HCT116 (cell line): Measurements from ENCODE around the gene GRM2. TPM values are rescaled to one million over a fixed set of nuclear protein-coding genes. Genes with fewer than 3 reads are reported as not detected.

Source experiments
- ATAC-seq: fragments of 200-7000 bp; cut with Tn5 transposase; 2 replicates; pipeline ENCODE4 v1.9.1; 2020; ENCODE audit warnings: mild to moderate bottlenecking, moderate library complexity
- BruUV-seq: library from RNA; stranded (reverse); fragments of 400-500 nt; replicated peaks from 2 replicates; lab custom pipeline; 2021; lab: Mats Ljungman, UMichigan
- CTCF ChIA-PET: fragments of 300-600 bp; sonication (Branson Sonifier 250); formaldehyde crosslinking; loops from one replicate; lab custom pipeline; 2021; ENCODE audit warnings: antibody characterized with exemption; lab: Charles Lee
- POLR2A ChIA-PET: fragments of 300-600, 350-600 bp; sonication (Branson Sonifier 250); formaldehyde crosslinking; loops from one replicate; lab custom pipeline; 2021; ENCODE audit warnings: antibody characterized with exemption; lab: Charles Lee
- RAD21 ChIA-PET, 2 experiments: fragments of 300-600 bp; sonication (Branson Sonifier 250); formaldehyde crosslinking; loops; one replicate each; lab custom pipeline; 2023; ENCODE audit warnings: low total read pairs in 2 of 2; ENCODE audit not compliant: uncharacterized antibody in 2 of 2, unreplicated experiment in 2 of 2, low non-redundant PET in 1 of 2; lab: Charles Lee
- DNase-seq: peaks from one replicate; pipeline ENCODE4 v3.0.0-alpha.2; 2010; ENCODE audit warnings: low read depth, low spot score
- H2AFZ ChIP-seq: fragments of 200-600 bp; shearing (Covaris generic), sonication (generic); 2 replicates; pipeline ENCODE4 v1.6.1; 2017; ENCODE audit warnings: low read depth, mixed run types, mixed read lengths, antibody characterized with exemption, low read length; ENCODE audit not compliant: poor library complexity, severe bottlenecking
- H3K27ac ChIP-seq: 2 replicates; pipeline ENCODE4 v1.5.1; 2012; ENCODE audit warnings: low read depth, low read length
- H3K27me3 ChIP-seq: fragments of 200-600 bp; sonication (generic); 2 replicates; pipeline ENCODE4 v1.6.1; 2016; ENCODE audit warnings: mixed run types, low read length, mixed read lengths; ENCODE audit not compliant: insufficient read depth
- H3K36me3 ChIP-seq, 2 experiments: fragments of 200-500 bp in 1 of 2; fragments of 200-600 bp in 1 of 2; sonication (Bioruptor generic) in 1 of 2; sonication (generic) in 1 of 2; 2 replicates each; pipeline versions ENCODE4 v1.5.1 to v1.6.1; 2014 to 2016; ENCODE audit warnings: low read length in 2 of 2, inconsistent platforms in 1 of 2, mixed read lengths in 1 of 2, mixed run types in 1 of 2; ENCODE audit not compliant: insufficient read depth in 2 of 2, control insufficient read depth in 1 of 2
- H3K4me1 ChIP-seq, 2 experiments: fragments of 200-600 bp in 1 of 2; sonication (generic) in 1 of 2; 2 replicates each; pipeline versions ENCODE4 v1.5.1 to v1.6.1; 2012 to 2017; ENCODE audit warnings: low read length in 2 of 2, inconsistent platforms in 1 of 2, mild to moderate bottlenecking in 1 of 2, mixed read lengths in 1 of 2, mixed run types in 1 of 2, moderate library complexity in 1 of 2; ENCODE audit not compliant: insufficient read depth in 2 of 2, control insufficient read depth in 1 of 2
- H3K4me2 ChIP-seq: fragments of 200-600 bp; sonication (generic); 2 replicates; pipeline ENCODE4 v1.6.1; 2017; ENCODE audit warnings: mixed run types, low read length, mixed read lengths
- H3K4me3 ChIP-seq, 2 experiments: fragments of 200-600 bp in 1 of 2; sonication (generic) in 1 of 2; replicated peaks in 1 of 2; 2 replicates each; pipeline ENCODE4 v1.5.1; 2011 to 2016; ENCODE audit warnings: low read length in 2 of 2, control low read depth in 1 of 2, low read depth in 1 of 2, mild to moderate bottlenecking in 1 of 2, mixed read lengths in 1 of 2, mixed run types in 1 of 2
- H3K79me2 ChIP-seq: fragments of 200-600 bp; sonication (generic); 2 replicates; pipeline ENCODE4 v1.6.1; 2017; ENCODE audit warnings: mild to moderate bottlenecking, mixed run types, low read length, moderate library complexity, mixed read lengths; ENCODE audit not compliant: insufficient read depth
- H3K9ac ChIP-seq: fragments of 200-600 bp; sonication (generic); 2 replicates; pipeline ENCODE4 v1.6.1; 2016; ENCODE audit warnings: low read length, mixed read lengths
- H3K9me2 ChIP-seq: fragments of 200-600 bp; sonication (generic), shearing (Covaris generic); 2 replicates; pipeline ENCODE4 v1.6.1; 2017; ENCODE audit warnings: mixed run types, mild to moderate bottlenecking, moderate library complexity; ENCODE audit not compliant: insufficient read depth
- H3K9me3 ChIP-seq, 2 experiments: fragments of 200-500 bp in 1 of 2; fragments of 200-600 bp in 1 of 2; sonication (Bioruptor generic) in 1 of 2; sonication (generic) in 1 of 2; 2 replicates each; pipeline ENCODE4 v1.6.1; 2014 to 2017; ENCODE audit warnings: low read length in 2 of 2, mixed read lengths in 2 of 2, inconsistent platforms in 1 of 2, low read depth in 1 of 2, mild to moderate bottlenecking in 1 of 2, mixed run types in 1 of 2, moderate library complexity in 1 of 2; ENCODE audit not compliant: control insufficient read depth in 1 of 2, insufficient read depth in 1 of 2
- H4K20me1 ChIP-seq: fragments of 200-600 bp; sonication (generic), shearing (Covaris generic); 2 replicates; pipeline ENCODE4 v1.6.1; 2017; ENCODE audit warnings: mixed run types, mild to moderate bottlenecking, moderate library complexity; ENCODE audit not compliant: insufficient read depth
- CEBPB ChIP-seq: IDR thresholded peaks from 2 replicates; pipeline ENCODE4 v1.6.1; 2012; ENCODE audit warnings: low read depth
- EGR1 ChIP-seq: IDR thresholded peaks from 2 replicates; pipeline ENCODE4 v1.6.1; 2012; ENCODE audit warnings: low read depth
- FOSL1 ChIP-seq: IDR thresholded peaks from 2 replicates; pipeline ENCODE4 v1.6.1; 2012; ENCODE audit warnings: low read depth
- JUND ChIP-seq: IDR thresholded peaks from 2 replicates; pipeline ENCODE4 v1.6.1; 2012
- MAX ChIP-seq: IDR thresholded peaks from 2 replicates; pipeline ENCODE4 v1.6.1; 2012
- RAD21 ChIP-seq: IDR thresholded peaks from 2 replicates; pipeline ENCODE4 v1.6.1; 2012; ENCODE audit warnings: low read depth, mild to moderate bottlenecking
- SP1 ChIP-seq: IDR thresholded peaks from 2 replicates; pipeline ENCODE4 v1.6.1; 2012; ENCODE audit warnings: low read depth
- SRF ChIP-seq: IDR thresholded peaks from 2 replicates; pipeline ENCODE4 v1.6.1; 2012; ENCODE audit warnings: low read depth
- intact Hi-C: fragments of 100-400 bp; cut with micrococcal nuclease; formaldehyde crosslinking; loops from 2 replicates; pipeline ENCODE4 v1.10.0; 2022
- total RNA-seq: library from RNA; stranded (reverse); gene quantifications from one replicate; pipeline ENCODE4 v1.2.1, GENCODE V29; 2021; ENCODE audit not compliant: unreplicated experiment
- TF ChIP-seq, protein P1 (sequence below), 3 experiments: fragments of 200-600 bp in 1 of 3; sonication (generic) in 1 of 3; IDR thresholded peaks in 2 of 3; conservative IDR thresholded peaks in 1 of 3; 2 replicates each; pipeline ENCODE4 v1.5.1; 2012 to 2017; ENCODE audit warnings: low read depth in 2 of 3, low read length in 2 of 3, antibody characterized with exemption in 1 of 3, borderline replicate concordance in 1 of 3, control low read depth in 1 of 3, mild to moderate bottlenecking in 1 of 3, mixed read lengths in 1 of 3, mixed run types in 1 of 3, moderate library complexity in 1 of 3; ENCODE audit not compliant: insufficient read depth in 1 of 3
- TF ChIP-seq, protein P2 (sequence below): IDR thresholded peaks from 2 replicates; pipeline ENCODE4 v1.6.1; 2011; ENCODE audit warnings: mild to moderate bottlenecking, low read length, moderate library complexity; ENCODE audit not compliant: insufficient replicate concordance; ENCODE audit errors: extremely low read depth

Gene GRM2
- total RNA-seq, 1 experiment from 2014 or later = 0.32 TPM

DNA sequence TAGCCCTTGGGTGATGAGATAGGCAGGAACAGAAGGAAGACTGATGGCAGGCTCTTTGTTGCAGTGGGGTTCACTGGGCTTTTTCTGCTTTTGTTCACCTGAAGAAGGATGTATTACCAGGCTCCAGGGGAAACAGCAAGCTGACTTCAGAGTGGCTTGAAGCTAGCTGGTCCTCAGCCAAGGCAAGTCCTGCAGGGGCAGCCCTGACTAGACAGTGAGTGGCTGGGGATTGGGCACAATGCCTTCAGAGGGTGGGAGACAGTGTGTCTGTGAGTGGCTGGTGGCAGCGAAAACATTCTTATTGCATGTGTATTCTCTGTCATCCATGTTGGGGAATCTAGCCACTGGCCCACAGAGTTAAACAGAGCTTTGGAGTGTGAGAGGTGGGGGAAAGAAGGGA is 38.1 kb upstream of the GRM2 start:
- BruUV-seq = no TSS peak

GRCh38 chr3:51669241-51670052 is 37.4 kb upstream of the GRM2 start:
- CTCF ChIA-PET = interaction anchor here (0.7 to 5.3 kb wide), 13 partner anchors 10 to 1053 kb away, joined by 3 to 80 read pairs (median 4); partner anchors contain the start of genes DCAF1, PARP3 and RRP9
- no peak for TF ChIP-seq SRF
- peak; percentile 86 for TF ChIP-seq MAX
- TF ChIP-seq, protein P1, sequence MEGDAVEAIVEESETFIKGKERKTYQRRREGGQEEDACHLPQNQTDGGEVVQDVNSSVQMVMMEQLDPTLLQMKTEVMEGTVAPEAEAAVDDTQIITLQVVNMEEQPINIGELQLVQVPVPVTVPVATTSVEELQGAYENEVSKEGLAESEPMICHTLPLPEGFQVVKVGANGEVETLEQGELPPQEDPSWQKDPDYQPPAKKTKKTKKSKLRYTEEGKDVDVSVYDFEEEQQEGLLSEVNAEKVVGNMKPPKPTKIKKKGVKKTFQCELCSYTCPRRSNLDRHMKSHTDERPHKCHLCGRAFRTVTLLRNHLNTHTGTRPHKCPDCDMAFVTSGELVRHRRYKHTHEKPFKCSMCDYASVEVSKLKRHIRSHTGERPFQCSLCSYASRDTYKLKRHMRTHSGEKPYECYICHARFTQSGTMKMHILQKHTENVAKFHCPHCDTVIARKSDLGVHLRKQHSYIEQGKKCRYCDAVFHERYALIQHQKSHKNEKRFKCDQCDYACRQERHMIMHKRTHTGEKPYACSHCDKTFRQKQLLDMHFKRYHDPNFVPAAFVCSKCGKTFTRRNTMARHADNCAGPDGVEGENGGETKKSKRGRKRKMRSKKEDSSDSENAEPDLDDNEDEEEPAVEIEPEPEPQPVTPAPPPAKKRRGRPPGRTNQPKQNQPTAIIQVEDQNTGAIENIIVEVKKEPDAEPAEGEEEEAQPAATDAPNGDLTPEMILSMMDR (IDR thresholded peaks at IDR 0.05 in 2 of 3, conservative IDR thresholded peaks at IDR 0.05 in 1 of 3; ENCODE audit: borderline replicate concordance in 1 of 3, insufficient read depth in 1 of 3, low read depth in 2 of 3, low read length in 2 of 3) = peak; percentile 88 to 98 (median 97)
- TF ChIP-seq, protein P2, sequence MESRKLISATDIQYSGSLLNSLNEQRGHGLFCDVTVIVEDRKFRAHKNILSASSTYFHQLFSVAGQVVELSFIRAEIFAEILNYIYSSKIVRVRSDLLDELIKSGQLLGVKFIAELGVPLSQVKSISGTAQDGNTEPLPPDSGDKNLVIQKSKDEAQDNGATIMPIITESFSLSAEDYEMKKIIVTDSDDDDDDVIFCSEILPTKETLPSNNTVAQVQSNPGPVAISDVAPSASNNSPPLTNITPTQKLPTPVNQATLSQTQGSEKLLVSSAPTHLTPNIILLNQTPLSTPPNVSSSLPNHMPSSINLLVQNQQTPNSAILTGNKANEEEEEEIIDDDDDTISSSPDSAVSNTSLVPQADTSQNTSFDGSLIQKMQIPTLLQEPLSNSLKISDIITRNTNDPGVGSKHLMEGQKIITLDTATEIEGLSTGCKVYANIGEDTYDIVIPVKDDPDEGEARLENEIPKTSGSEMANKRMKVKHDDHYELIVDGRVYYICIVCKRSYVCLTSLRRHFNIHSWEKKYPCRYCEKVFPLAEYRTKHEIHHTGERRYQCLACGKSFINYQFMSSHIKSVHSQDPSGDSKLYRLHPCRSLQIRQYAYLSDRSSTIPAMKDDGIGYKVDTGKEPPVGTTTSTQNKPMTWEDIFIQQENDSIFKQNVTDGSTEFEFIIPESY = no peak
- peak; percentile 82 for TF ChIP-seq RAD21
- no peak overlapping the region for H3K4me3 ChIP-seq
- H3K4me1 ChIP-seq = peaks cover 17 to 39% of the 10 kb centered on the region in 2 experiments
- BruUV-seq = no TSS peak
- no peak overlapping the region for H2AFZ ChIP-seq
- DNase-seq = peak; percentile 75
- H3K27ac ChIP-seq = peak overlapping the region; percentile 6
- POLR2A ChIA-PET = interaction anchor here (0.6 to 1.8 kb wide), 4 partner anchors 10 to 170 kb away, joined by 3 to 12 read pairs (median 4); partner anchors contain the start of gene DCAF1
- H3K4me2 ChIP-seq = peak overlapping the region; percentile 41
- H3K9me2 ChIP-seq = no peaks in the 10 kb centered on the region
- intact Hi-C loops = loop anchor here (1.0 to 5.0 kb wide), 4 partner anchors 31 to 1052 kb away; partner anchors contain the start of genes MAPKAPK3 and RBM15B
- H3K9me3 ChIP-seq = no peaks in the 10 kb centered on the region
- RAD21 ChIA-PET = interaction anchor here (1.0 to 2.9 kb wide), 7 partner anchors 12 to 170 kb away, joined by 3 to 17 read pairs (median 7); partner anchors contain the start of gene DCAF1 (in 2 of the 2)
- no peaks in the 10 kb centered on the region for H3K27me3 ChIP-seq
- H3K79me2 ChIP-seq = peaks cover 7% of the 10 kb centered on the region; the same call in 1 of the 2 replicates
- no peaks in the 10 kb centered on the region for H3K36me3 ChIP-seq
- ATAC-seq = peak; percentile 69
- peak overlapping the region; percentile 39 for H3K9ac ChIP-seq
- no peaks in the 10 kb centered on the region for H4K20me1 ChIP-seq

More for the DNA sequence above, 38.1 kb upstream of the GRM2 start:
- CTCF ChIA-PET = interaction anchor here (1.4 to 5.3 kb wide), 7 partner anchors 13 to 273 kb away, joined by 3 to 80 read pairs (median 14); partner anchors contain the start of genes DCAF1, PARP3 and RRP9
- RAD21 ChIA-PET = interaction anchor here (1.0 to 2.9 kb wide), 5 partner anchors 13 to 169 kb away, joined by 3 to 17 read pairs (median 7); partner anchors contain the start of gene DCAF1 (in 2 of the 2)
- Histone ChIP-seq H3K4me2 (peak overlapping the region; percentile 41), H3K4me3 (no peak overlapping the region), H3K27me3 (no peaks in the 10 kb centered on the region), H3K9ac (peak overlapping the region; percentile 39), H3K36me3 (no peaks in the 10 kb centered on the region; a peak in 1 of 4 replicates)
- no peak for DNase-seq
- intact Hi-C loops = loop anchor here (1.0 to 5.0 kb wide), 3 partner anchors 30 to 1051 kb away; partner anchors contain the start of gene MAPKAPK3
- TF ChIP-seq CEBPB (no peak), FOSL1 (no peak), EGR1 (no peak), SP1 (no peak), JUND (no peak)
- TF ChIP-seq, all 23 proteins: peak for 0
- peak overlapping the region; percentile 4; the same call in 1 of the 2 replicates for H3K27ac ChIP-seq
- H2AFZ ChIP-seq = no peak overlapping the region
- POLR2A ChIA-PET = interaction anchor here (1.8 kb wide), 1 partner anchor 169 kb away, joined by 12 read pairs; the partner anchor contains the start of gene DCAF1
- no peak for ATAC-seq
- no peaks in the 10 kb centered on the region for H3K9me2 ChIP-seq
- peaks cover 7% of the 10 kb centered on the region; the same call in 1 of the 2 replicates for H3K79me2 ChIP-seq
- H3K4me1 ChIP-seq = peaks cover 17 to 37% of the 10 kb centered on the region in 2 experiments
- no peaks in the 10 kb centered on the region for H4K20me1 ChIP-seq
- no peaks in the 10 kb centered on the region for H3K9me3 ChIP-seq
